Epithelial cell of proximal tubule (primary cell): ENCODE data around the gene PEDS1. TPM values are rescaled to one million over a fixed set of nuclear protein-coding genes. Genes with fewer than 3 reads are reported as not detected.

Experiments used
- DNase-seq: peaks from one replicate; pipeline ENCODE4 v3.0.0-alpha.2; 2011; ENCODE audit warnings: low read depth
- H3K4me3 ChIP-seq: 2 replicates; pipeline ENCODE4 v1.5.1; 2011; ENCODE audit warnings: low read depth, mild to moderate bottlenecking, low read length
- total RNA-seq: library from RNA; depleted of rRNA; stranded (reverse); fragments of >200 nt; gene quantifications from 2 replicates; pipeline ENCODE4 v1.2.3, GENCODE V29; 2015
- TF ChIP-seq, protein P1 (sequence below): conservative IDR thresholded peaks from 2 replicates; pipeline ENCODE4 v1.5.1; 2012; ENCODE audit warnings: low read depth, mild to moderate bottlenecking, low read length

Gene PEDS1
- total RNA-seq, 1 donor from 2014 or later: 43.2 TPM

- DNase-seq: no peak
- H3K4me3 ChIP-seq: no peak overlapping the region
- TF ChIP-seq, protein P1, sequence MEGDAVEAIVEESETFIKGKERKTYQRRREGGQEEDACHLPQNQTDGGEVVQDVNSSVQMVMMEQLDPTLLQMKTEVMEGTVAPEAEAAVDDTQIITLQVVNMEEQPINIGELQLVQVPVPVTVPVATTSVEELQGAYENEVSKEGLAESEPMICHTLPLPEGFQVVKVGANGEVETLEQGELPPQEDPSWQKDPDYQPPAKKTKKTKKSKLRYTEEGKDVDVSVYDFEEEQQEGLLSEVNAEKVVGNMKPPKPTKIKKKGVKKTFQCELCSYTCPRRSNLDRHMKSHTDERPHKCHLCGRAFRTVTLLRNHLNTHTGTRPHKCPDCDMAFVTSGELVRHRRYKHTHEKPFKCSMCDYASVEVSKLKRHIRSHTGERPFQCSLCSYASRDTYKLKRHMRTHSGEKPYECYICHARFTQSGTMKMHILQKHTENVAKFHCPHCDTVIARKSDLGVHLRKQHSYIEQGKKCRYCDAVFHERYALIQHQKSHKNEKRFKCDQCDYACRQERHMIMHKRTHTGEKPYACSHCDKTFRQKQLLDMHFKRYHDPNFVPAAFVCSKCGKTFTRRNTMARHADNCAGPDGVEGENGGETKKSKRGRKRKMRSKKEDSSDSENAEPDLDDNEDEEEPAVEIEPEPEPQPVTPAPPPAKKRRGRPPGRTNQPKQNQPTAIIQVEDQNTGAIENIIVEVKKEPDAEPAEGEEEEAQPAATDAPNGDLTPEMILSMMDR: no peak
Measured at GRCh38 chr20:50130995-50131394, 22.5 kb downstream of the PEDS1 start.

DNA sequence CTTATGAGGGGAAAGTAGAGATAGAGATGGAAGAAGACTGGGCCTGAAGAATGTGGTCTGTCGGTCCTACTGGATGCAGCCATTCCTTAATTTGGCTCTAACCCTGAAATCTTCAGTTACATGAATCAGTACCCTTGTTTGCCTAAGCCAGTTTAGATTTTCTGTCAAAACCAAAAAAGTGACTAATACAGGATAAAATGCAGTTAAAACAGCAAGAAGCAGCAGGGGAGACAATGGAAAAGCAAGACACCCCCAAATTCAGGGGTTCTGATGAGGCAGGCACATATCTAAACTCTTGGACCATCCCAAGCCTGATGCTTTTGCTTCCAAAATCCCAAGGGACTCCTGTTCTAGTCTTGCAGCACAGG is 23.2 kb downstream of the PEDS1 start:
- H3K4me3 ChIP-seq: no peak overlapping the region
- no peak for DNase-seq
- TF ChIP-seq, protein P1: no peak

DNA sequence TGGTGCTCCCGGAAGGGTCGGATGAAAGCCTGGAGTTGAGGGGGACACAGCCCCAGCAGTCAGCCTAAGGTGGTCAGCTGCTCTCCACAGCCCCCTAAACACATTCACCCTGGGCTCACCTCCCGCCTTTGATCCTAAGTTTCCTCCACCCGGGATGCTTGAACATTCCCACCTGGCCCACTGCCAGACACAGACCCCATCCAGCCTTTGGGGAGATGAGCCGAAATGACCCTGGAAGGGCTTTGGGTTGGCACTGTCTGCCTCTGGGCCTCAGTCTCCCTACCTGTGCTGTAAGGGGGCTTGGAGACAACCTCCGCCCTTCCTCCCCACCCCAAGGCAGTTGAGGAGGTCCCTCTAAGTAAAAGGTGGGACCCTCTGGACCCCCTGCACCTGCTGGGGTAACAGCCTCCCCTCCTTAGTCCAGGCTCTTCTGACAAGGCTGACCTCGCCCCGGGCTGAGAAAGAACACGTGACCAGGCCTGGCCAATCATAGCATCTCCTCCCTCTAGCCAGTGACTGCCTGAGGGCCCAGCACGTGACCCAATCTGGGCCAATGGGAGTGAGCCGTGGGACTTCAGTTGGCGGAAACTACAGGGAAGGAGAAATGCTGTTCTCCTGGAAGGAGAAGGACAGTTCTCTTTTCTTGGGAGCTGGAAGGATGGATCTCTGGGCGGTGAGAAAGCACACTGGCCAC is 23.7 kb downstream of the PEDS1 start:
- TF ChIP-seq, protein P1: no peak
- H3K4me3 ChIP-seq: no peak overlapping the region
- DNase-seq: no peak

GRCh38 chr20:50128520-50128905 is 25.0 kb downstream of the PEDS1 start:
- no peak overlapping the region for H3K4me3 ChIP-seq
- TF ChIP-seq, protein P1: no peak
- no peak for DNase-seq

GRCh38 chr20:50127587-50128519 is 25.7 kb downstream of the PEDS1 start:
- H3K4me3 ChIP-seq: no peak overlapping the region
- DNase-seq: no peak
- TF ChIP-seq, protein P1: no peak

GRCh38 chr20:50126662-50127061 is 26.9 kb downstream of the PEDS1 start:
- TF ChIP-seq, protein P1: no peak
- DNase-seq: no peak
- H3K4me3 ChIP-seq: no peak overlapping the region
